IPS DF 4.7 (cell line): ENCODE results near the gene USP31.
"Not testable (repeated sequence)": the region's sequence is repeated elsewhere in the genome, so short reads cannot be mapped to it uniquely, and the experiment has no call there.

Experiments used
- DNase-seq: peaks from one replicate; pipeline ENCODE4 v3.0.0-alpha.2; 2013; ENCODE audit warnings: low spot score; ENCODE audit errors: extremely low read depth

Gene USP31

GRCh38 chr16:23131931-23132621, 17.2 kb downstream of the USP31 start:
- no peak for DNase-seq

GRCh38 chr16:23131436-23131835, 17.8 kb downstream of the USP31 start:
- DNase-seq: no peak

DNA sequence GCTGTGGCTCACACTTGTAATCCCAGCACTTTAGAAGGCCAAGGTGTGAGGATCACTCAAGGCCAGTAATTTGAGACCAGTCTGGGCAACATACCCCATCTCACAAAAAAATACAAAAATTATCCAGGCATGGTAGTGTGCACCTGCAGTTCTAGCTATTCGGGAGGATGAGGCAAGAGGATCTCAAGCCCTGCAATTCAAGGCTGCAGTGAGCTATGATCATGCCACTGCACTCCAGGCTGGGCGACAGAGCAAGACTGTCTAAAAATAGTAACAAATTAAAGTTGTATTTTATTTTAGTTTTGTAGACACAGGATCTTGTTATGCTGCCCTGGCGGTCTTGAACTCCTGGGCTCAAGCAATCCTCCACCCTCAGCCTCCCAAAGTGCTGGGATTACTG, 18.2 kb downstream of the USP31 start:
- DNase-seq: no peak

DNA sequence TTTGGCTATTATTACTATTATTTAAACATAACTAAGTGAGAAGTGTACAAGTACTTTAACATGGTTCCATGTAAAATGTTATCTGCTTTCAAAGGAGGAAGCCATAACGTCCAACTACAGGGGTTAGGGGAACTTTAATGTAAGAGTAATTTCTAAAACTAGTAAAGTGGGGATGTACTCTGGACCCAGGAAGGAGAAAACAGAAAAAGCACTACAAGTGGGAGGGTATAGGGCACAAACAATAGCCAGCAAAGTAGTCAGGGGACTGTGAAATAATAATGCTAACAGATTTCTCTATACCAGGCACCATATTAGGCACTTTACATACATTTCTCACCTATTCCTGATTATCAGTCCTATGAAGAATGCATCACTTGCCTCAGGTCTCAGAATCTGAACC, 19.6 kb downstream of the USP31 start:
- no peak for DNase-seq

DNA sequence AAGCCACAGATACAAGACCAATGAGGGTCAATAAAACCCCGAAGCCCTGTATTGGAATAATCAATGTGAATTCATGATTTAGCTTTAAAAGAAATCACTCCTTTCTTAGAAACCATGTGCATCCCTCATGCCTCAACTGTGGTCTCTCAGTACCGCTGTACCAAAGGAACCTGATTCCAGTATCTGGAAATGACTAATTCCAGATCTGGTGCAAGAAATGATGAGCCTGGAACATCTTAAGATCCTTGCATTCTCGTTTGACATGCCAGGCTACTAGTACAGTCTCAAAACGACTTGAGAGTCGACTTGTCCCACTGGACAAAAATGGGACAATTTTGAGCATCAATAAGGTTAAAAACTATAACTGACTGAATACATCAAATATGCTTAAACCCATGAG, 21.2 kb downstream of the USP31 start:
- no peak for DNase-seq

DNA sequence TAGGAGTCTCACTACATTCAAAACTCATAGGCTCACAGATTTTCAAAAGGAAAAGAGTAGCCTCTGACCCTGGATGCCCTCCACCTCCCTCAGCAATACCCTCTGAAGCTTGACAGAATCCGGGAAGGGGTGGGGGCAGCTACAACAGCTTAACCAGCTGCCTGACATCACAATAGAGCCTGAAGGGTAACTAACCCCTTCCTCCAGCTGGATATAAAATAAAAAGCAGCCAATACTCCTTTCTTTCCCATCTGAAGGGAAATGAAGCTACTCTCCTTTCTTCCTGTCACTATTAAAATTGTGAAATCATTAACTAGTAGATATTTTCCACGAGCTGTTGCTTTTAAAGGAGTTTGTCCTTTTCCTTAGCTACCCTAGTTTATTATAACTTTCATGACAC, 24.0 kb downstream of the USP31 start:
- no peak for DNase-seq

GRCh38 chr16:23124315-23124714, 24.9 kb downstream of the USP31 start:
- no peak for DNase-seq

DNA sequence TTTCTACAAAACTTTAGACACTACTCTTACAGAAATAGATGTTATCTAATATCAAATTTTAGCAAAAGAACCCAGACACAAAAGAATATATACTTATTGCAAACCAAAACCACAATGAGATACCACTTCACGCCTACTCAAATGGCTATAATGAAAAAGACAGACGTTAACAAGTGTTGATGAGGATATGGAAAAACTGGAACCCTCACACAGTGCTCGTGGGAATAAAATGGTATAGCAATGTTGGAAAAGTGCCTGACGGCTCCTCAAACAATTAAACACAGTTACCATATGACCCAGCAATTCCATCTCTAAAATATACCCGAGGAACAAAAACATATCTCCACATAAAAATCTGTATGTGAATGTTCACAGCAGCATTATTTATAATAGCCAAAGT, 27.1 kb downstream of the USP31 start:
- no peak for DNase-seq

DNA sequence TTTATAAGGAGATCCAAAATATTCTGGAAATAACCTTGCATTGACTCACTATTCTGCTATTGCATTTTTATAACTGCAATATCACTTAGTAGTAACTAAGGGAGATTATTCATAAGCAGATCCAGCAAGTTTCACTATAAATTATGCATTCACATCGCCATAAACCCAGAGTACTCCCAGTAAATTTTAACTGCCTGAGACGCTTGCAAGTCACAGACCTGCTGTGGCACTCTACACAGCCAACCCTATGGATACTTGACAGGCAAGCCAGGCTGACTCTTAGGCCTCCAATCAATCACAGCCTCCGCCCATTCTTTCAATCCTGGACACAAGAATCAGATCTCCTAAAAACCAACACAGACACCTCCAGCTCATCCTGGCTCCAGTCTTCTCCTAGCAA, 28.2 kb downstream of the USP31 start:
- no peak for DNase-seq

DNA sequence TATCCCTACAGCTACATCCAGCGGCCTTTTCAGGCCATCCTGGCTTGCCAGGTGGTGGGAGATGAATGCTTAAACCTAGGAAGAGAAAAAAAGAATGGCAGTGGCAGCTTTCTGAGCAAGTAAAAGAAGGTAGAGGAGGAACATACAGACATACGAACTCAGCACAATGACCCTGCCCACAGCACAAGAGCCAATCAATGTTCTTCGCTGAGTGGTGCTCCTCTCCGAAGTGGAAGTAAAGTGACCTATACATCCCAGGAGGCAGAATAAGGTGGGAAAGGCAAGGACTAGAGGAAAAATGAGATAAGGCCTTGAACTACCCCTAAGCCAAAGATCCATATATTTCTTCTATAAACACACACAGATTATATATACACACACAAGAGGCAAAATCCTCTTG, 28.7 kb downstream of the USP31 start:
- no peak for DNase-seq

DNA sequence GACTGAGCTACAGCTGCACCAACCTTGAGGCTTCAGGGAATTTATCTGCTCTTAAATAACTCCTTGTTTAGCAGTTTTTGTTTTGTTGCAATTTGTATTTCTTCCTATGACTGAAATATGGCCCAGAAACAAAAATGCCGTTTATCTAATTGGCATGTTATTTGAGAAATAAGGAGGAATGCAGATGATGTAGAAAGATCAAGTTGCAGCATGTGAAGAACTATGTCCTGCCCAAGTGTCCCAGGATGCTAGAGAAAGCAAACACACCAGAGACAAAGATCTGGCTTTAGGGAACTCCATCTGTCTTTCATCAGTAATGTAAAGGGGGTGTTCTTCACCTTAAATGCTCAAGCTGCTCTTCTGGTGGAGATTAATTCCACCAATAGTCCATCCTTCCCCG, 29.7 kb downstream of the USP31 start:
- DNase-seq: no peak

GRCh38 chr16:23114131-23114904, 34.9 kb downstream of the USP31 start:
- DNase-seq: no peak

GRCh38 chr16:23113185-23113584, 36.1 kb downstream of the USP31 start:
- DNase-seq: no peak

DNA sequence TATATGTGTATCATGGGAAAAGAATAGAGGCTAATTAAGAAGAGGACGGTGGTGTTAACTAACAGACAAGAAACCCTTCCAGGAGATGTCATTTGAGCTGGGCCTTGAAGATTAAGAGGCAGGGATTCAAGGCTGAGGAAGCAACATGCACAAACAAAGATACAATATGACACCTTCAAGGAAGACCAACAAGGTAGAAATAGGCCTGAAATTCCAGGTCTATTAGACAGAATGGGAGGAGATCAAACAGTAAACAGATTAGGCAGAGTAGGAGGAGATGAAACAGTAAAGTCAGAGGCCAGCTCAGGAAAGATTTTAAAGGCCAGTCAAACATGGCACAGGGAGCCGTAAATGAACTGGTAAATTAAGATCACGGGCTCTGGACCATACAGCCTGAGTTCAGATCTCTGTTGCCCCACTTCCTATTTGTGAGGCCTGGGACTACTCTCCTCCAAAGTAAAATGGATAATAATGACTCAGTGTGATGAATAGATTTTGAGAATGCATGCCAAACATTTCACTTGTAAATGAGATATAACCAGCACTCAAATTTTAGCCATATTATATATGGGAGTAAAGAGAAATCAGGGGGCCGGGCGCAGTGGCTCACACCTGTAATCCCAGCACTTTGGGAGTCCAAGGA, 38.9 kb downstream of the USP31 start:
- DNase-seq: no peak

DNA sequence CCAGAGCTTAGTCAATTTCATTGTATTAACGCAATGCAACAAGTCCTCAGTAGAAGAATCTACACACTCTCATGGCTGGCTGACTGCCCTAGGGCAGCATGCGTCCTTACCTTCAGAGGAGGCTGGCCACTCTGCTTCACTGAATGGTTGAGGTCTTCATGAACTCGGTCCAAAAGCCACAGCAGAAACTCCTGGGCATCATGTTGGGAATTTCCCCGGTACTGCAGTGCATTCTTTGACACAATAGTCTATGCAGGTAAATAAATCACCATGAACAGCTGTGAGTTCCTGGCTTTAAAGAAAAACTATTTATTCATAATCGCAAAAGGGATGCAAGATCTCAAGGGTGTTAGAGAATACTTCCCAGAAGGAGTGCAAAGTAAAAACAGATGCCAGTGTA, 41.3 kb downstream of the USP31 start:
- no peak for DNase-seq

- DNase-seq: no peak
These were observed 42.1 kb downstream of the USP31 start for GRCh38 chr16:23107117-23107516.

DNA sequence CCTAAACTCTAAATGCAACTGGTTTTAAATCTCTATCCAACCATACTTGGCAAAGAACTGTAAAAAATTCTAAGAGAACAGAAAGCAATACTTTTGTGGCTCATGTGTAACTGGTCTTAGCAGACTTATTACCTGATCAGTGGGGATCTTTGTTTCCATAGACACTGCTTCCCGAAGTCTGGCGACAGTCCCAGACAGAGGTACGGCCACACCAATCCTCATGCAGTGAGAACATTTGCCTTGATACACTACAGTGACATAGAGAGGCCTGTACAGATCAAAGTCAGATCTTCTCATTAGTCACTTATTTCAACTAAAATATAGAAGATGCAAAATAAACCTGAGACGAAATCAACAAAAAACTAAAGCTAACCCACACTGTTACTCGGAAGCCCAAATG, 43.9 kb downstream of the USP31 start:
- no peak for DNase-seq

GRCh38 chr16:23104032-23104955, 45.0 kb downstream of the USP31 start:
- no peak for DNase-seq

DNA sequence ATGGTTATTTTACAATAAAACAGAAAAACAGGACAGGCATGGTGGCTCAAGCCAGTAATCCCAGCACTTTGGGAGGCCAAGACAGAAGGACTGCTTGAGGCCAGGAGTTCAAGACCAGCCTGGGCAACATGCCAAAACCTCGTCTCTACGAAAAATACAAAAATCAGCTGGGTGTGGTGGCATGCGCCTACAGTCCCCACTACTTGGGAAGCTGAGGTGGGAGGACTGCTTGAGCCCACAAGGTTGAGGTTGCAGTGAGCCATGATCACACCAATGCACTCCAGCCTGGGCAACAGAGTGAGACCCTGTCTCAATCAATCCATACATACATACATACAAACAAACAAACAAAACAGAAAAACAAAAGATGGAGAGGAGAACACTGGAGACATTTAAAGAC, 45.6 kb downstream of the USP31 start:
- DNase-seq: no peak

DNA sequence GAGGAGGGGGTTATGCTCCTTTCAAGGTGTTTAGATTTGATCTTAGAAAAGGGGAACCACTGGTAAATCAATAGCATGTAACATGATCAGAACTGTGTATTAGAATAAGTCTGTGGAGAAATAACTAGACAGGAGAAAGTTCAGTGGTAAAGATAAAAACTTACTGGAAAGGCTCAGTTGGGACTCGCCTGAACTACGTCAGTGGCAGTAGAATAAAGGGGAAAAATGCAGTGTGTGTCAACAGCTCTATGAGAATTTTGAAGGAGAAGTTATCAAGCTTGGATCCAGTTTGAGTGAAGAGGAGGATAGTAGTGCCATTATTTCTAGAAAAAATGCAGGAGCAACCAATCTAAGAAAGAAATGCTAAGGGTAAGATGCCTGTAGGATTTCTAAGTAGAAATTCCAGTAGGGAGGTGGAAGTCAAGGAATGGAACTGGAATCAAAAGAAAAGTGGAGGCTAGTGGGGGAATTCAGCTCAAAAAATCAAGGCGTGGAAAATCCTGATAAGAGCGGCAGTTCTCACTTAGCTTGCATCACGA, 48.2 kb downstream of the USP31 start:
- no peak for DNase-seq

- not testable (repeated sequence) for DNase-seq
These were observed 52.8 kb downstream of the USP31 start for GRCh38 chr16:23096450-23096849.
